PC-3 (cell line): ENCODE results near the gene FAM131A.

Source experiments
- EZH2 ChIP-seq: fragments of 300-600 bp; sonication (generic); IDR thresholded peaks from one replicate; pipeline ENCODE4 v1.6.1; 2017; ENCODE audit warnings: antibody characterized with exemption, mild to moderate bottlenecking, low read length; ENCODE audit not compliant: unreplicated experiment
- EZH2phosphoT487 ChIP-seq: fragments of 300-600 bp; sonication (generic); IDR thresholded peaks from 2 replicates; pipeline ENCODE4 v1.6.1; 2018; ENCODE audit warnings: mild to moderate bottlenecking, antibody characterized with exemption, low read length, borderline replicate concordance
- TF ChIP-seq, protein P1 (sequence below): fragments of 300-600 bp; sonication (generic); conservative IDR thresholded peaks from 2 replicates; pipeline ENCODE4 v1.5.1; 2017; ENCODE audit warnings: antibody characterized with exemption, low read depth, mild to moderate bottlenecking, low read length

DNA sequence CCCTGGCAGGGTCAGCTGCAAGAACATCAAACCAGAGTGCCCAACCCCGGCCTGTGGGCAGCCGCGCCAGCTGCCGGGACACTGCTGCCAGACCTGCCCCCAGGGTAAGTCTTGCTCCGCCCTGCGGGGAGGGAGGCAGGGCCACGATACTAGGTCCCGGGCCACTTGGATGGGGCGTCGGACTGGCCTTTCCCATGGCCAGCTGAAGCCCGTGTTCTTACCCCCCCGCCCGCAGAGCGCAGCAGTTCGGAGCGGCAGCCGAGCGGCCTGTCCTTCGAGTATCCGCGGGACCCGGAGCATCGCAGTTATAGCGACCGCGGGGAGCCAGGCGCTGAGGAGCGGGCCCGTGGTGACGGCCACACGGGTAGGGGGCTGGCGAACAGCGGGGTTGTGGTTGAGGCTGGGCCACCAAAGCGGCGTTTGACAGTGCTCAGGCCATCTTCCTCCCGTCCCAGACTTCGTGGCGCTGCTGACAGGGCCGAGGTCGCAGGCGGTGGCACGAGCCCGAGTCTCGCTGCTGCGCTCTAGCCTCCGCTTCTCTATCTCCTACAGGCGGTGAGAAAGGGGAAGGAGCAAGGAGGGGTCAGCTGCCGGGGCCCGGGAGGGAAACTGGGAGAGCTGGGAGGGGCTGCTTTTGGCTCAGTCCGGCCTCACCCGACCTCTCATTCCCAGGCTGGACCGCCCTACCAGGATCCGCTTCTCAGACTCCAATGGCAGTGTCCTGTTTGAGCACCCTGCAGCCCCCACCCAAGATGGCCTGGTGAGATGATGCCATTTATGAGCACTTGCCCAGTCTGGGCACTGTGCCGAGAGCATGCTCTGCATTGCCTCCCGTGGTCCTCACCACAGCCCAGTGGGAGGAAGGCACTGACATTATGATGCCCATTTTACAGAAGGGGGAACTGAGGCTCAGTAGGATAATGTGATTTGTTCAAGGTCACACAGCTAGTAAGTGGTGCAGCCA, 44.1 kb downstream of the FAM131A start:
- TF ChIP-seq, protein P1, sequence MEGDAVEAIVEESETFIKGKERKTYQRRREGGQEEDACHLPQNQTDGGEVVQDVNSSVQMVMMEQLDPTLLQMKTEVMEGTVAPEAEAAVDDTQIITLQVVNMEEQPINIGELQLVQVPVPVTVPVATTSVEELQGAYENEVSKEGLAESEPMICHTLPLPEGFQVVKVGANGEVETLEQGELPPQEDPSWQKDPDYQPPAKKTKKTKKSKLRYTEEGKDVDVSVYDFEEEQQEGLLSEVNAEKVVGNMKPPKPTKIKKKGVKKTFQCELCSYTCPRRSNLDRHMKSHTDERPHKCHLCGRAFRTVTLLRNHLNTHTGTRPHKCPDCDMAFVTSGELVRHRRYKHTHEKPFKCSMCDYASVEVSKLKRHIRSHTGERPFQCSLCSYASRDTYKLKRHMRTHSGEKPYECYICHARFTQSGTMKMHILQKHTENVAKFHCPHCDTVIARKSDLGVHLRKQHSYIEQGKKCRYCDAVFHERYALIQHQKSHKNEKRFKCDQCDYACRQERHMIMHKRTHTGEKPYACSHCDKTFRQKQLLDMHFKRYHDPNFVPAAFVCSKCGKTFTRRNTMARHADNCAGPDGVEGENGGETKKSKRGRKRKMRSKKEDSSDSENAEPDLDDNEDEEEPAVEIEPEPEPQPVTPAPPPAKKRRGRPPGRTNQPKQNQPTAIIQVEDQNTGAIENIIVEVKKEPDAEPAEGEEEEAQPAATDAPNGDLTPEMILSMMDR: no peak
- TF ChIP-seq EZH2phosphoT487: no peak
- TF ChIP-seq EZH2: no peak
